HEK293T (cell line): ENCODE data around the gene RER1.

Experiments used
- CTCF ChIA-PET: fragments of 350-600 bp; formaldehyde crosslinking; extraction: SDS; loops from one replicate; lab custom pipeline; 2021; ENCODE audit warnings: antibody characterized with exemption, inconsistent platforms; lab: Yijun Ruan, JAX
- POLR2A ChIA-PET: fragments of 350-600 bp; formaldehyde crosslinking; extraction: SDS; loops from one replicate; lab custom pipeline; 2020; ENCODE audit warnings: antibody characterized with exemption, inconsistent platforms; lab: Yijun Ruan, JAX
- DNase-seq: peaks from one replicate; pipeline ENCODE4 v3.0.0; 2012; ENCODE audit warnings: mixed read lengths; ENCODE audit errors: extremely low spot score
- ARNT ChIP-seq: fragments of 450-650 bp; IDR thresholded peaks from 2 replicates; pipeline ENCODE4 v1.6.1; 2017; ENCODE audit warnings: mild to moderate bottlenecking
- BHLHE40 ChIP-seq: fragments of 450-650 bp; IDR thresholded peaks from 2 replicates; pipeline ENCODE4 v1.6.1; 2016; ENCODE audit warnings: mild to moderate bottlenecking, moderate library complexity, borderline replicate concordance
- CTBP1 ChIP-seq: fragments of 450-650 bp; IDR thresholded peaks from 2 replicates; pipeline ENCODE4 v1.6.1; 2016; ENCODE audit warnings: borderline replicate concordance
- ELF4 ChIP-seq: fragments of 450-650 bp; IDR thresholded peaks from 2 replicates; pipeline ENCODE4 v1.6.1; 2017; ENCODE audit warnings: antibody characterized with exemption
- FOXA1 ChIP-seq: fragments of 450-650 bp; IDR thresholded peaks from 2 replicates; pipeline ENCODE4 v1.6.1; 2016; ENCODE audit warnings: mild to moderate bottlenecking
- FOXK2 ChIP-seq: fragments of 450-650 bp; IDR thresholded peaks from 2 replicates; pipeline ENCODE4 v1.6.1; 2016; ENCODE audit warnings: mild to moderate bottlenecking
- FOXM1 ChIP-seq: fragments of 450-650 bp; IDR thresholded peaks from 2 replicates; pipeline ENCODE4 v1.6.1; 2017; ENCODE audit warnings: mild to moderate bottlenecking, borderline replicate concordance
- HDGF ChIP-seq: fragments of 450-650 bp; IDR thresholded peaks from 2 replicates; pipeline ENCODE4 v1.6.1; 2017; ENCODE audit warnings: antibody characterized with exemption, borderline replicate concordance
- L3MBTL2 ChIP-seq: fragments of 450-650 bp; conservative IDR thresholded peaks from 2 replicates; pipeline ENCODE4 v1.6.1; 2016; ENCODE audit warnings: mild to moderate bottlenecking
- LEF1 ChIP-seq: fragments of 450-650 bp; IDR thresholded peaks from 2 replicates; pipeline ENCODE4 v1.6.1; 2017; ENCODE audit warnings: mild to moderate bottlenecking, borderline replicate concordance
- NFRKB ChIP-seq: fragments of 450-650 bp; IDR thresholded peaks from 2 replicates; pipeline ENCODE4 v1.6.1; 2016; ENCODE audit warnings: mild to moderate bottlenecking, moderate library complexity
- SP1 ChIP-seq: fragments of 450-650 bp; IDR thresholded peaks from 2 replicates; pipeline ENCODE4 v1.6.1; 2017
- SUZ12 ChIP-seq: fragments of 450-650 bp; IDR thresholded peaks from 2 replicates; pipeline ENCODE4 v1.6.1; 2016; ENCODE audit warnings: mild to moderate bottlenecking
- TARDBP ChIP-seq: fragments of 450-650 bp; IDR thresholded peaks from 2 replicates; pipeline ENCODE4 v1.6.1; 2016
- ZNF384 ChIP-seq: fragments of 450-650 bp; IDR thresholded peaks from 2 replicates; pipeline ENCODE4 v1.6.1; 2016
- TF ChIP-seq, protein P1 (sequence below): fragments of 450-650 bp; IDR thresholded peaks from 2 replicates; pipeline ENCODE4 v1.6.1; 2016

The RER1 gene

DNA sequence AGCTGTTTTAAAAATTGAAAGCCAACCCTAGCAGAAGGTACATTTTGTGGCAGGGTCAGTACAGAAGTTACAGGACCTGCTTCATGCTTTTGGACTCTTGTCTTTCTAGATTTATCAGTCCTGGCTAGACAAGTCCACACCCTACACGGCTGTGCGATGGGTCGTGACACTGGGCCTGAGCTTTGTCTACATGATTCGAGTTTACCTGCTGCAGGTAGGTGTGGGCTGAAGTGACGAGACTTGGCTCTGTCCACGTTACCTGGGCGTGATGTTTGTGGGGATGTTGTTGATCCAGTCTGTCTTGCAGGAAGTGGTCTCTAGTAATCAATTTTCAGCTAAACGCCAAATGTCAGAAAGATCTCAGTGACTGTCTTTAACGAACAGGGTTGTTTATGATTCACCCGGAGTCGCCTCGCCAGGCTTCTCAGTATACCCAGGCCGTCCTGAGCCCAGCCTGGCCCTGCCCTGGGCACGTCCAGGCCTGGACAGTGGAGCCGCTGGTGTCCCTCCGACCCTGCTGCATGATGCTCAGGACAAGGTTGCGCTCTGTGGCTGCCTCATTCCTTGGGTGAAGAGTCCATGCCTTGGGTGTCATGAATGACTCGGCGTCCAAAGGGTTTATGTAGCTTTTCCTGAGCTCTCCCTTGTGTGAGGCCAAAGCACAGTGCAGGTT is 5.5 kb downstream of the RER1 start:
- CTCF ChIA-PET, result no interaction called here
- TF ChIP-seq L3MBTL2, result no peak
- TF ChIP-seq SUZ12, result no peak
- POLR2A ChIA-PET, result no interaction called here
- DNase-seq, result no peak

DNA sequence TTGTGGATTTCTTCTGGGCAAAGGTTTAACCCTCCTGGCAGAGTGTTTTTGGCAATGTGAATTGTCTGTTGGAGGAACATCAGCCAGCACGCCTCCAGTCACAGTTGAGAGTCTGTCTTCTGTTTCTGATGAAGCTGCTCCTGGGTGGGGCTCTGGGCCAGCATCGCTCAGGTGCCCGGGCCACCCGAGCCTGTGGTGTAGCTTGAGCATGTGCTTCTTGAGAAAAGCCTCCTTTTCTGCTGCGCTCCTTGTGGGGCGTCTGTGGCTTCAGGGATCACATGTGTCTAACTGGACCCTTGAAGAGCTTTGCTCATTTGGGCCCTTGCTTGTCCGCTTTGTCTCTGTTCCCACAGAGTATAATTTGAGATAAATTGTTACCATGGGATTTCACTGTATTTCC is 7.2 kb downstream of the RER1 start:
- CTCF ChIA-PET, result no interaction called here
- POLR2A ChIA-PET, result interaction anchor here (1.7 kb wide), 1 partner anchor 10 kb away, joined by 5 read pairs; no protein-coding TSS in a partner anchor
- no peak for TF ChIP-seq CTBP1
- TF ChIP-seq FOXK2, result no peak
- TF ChIP-seq TARDBP, result no peak
- no peak for TF ChIP-seq ZNF384
- TF ChIP-seq LEF1, result no peak
- no peak for TF ChIP-seq SUZ12
- no peak for TF ChIP-seq SP1
- no peak for TF ChIP-seq BHLHE40
- no peak for TF ChIP-seq HDGF
- TF ChIP-seq FOXA1, result no peak
- no peak for TF ChIP-seq L3MBTL2
- TF ChIP-seq ELF4, result no peak
- no peak for TF ChIP-seq FOXM1
- no peak for TF ChIP-seq ARNT
- TF ChIP-seq NFRKB, result no peak
- TF ChIP-seq, protein P1, sequence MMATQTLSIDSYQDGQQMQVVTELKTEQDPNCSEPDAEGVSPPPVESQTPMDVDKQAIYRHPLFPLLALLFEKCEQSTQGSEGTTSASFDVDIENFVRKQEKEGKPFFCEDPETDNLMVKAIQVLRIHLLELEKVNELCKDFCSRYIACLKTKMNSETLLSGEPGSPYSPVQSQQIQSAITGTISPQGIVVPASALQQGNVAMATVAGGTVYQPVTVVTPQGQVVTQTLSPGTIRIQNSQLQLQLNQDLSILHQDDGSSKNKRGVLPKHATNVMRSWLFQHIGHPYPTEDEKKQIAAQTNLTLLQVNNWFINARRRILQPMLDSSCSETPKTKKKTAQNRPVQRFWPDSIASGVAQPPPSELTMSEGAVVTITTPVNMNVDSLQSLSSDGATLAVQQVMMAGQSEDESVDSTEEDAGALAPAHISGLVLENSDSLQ, result no peak
- no peak for DNase-seq

- ChIA-PET CTCF (no interaction called here), POLR2A (interaction anchor here (1.7 kb wide), 1 partner anchor 9 kb away, joined by 5 read pairs; no protein-coding TSS in a partner anchor)
- DNase-seq, result no peak
- TF ChIP-seq CTBP1, result no peak
- no peak for TF ChIP-seq ZNF384
- TF ChIP-seq SUZ12, result no peak
- no peak for TF ChIP-seq LEF1
- TF ChIP-seq BHLHE40, result no peak
- no peak for TF ChIP-seq ELF4
- TF ChIP-seq TARDBP, result no peak
These were observed 8.4 kb downstream of the RER1 start for GRCh38 chr1:2399890-2400575.

DNA sequence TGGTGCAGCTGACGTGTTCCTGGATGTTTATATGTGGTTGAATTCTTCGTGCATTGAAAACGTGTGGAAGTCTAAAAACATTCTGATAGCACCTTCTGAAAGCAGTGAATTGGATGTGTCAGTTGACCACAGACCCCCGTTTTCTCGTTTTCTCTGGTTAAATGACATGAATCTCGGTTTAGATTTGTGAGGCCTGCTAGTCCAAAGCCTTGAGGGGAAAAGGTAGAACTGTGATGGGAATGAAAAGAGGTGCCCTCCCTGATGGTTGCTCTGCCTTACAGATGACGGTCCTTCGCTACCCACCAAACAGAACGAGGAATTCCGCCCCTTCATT is 8.9 kb downstream of the RER1 start:
- DNase-seq, result no peak
- CTCF ChIA-PET, result no interaction called here
- POLR2A ChIA-PET, result no interaction called here
- TF ChIP-seq ARNT (no peak), L3MBTL2 (no peak), FOXK2 (no peak), SP1 (no peak), FOXA1 (no peak)
- TF ChIP-seq, protein P1, result no peak

GRCh38 chr1:2400950-2401649 is 9.5 kb downstream of the RER1 start:
- TF ChIP-seq LEF1 (no peak), L3MBTL2 (no peak), CTBP1 (no peak), FOXM1 (no peak), ZNF384 (no peak), HDGF (no peak), FOXA1 (no peak)
- TF ChIP-seq, protein P1, result no peak
- no peak for DNase-seq
- CTCF ChIA-PET, result no interaction called here
- POLR2A ChIA-PET, result interaction anchor here (1.4 kb wide), 1 partner anchor 10 kb away, joined by 4 read pairs; the partner anchor contains the start of genes MORN1 and RER1

GRCh38 chr1:2402420-2402819 is 10.8 kb downstream of the RER1 start:
- TF ChIP-seq HDGF, result no peak
- ChIA-PET CTCF (no interaction called here), POLR2A (interaction anchor here (1.4 kb wide), 1 partner anchor 11 kb away, joined by 4 read pairs; the partner anchor contains the start of genes MORN1 and RER1)
- DNase-seq, result no peak

DNA sequence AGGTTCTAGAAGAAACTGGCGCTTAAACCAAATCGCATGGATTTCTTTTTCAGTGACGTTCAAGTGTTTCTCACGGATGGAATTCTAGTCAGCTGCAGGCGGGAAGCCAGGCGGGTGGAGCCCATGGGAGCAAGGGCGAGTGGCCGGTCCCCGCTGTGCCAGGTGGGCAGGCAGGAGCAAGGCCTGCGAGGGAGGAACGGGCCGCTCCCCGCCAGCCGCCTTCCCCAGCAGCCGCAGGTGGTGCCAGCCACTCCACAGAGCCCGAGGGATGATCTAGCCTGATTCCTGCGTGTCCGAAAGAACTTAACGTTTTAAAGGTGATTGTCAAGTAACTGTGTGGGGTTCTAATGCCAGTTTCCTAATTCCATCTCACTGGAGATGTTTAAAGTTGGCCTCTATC is 11.6 kb downstream of the RER1 start:
- CTCF ChIA-PET, result no interaction called here

More for the DNA sequence above, 11.6 kb downstream of the RER1 start:
- no peak for DNase-seq
- POLR2A ChIA-PET, result interaction anchor here (1.2 kb wide), 1 partner anchor 12 kb away, joined by 4 read pairs; the partner anchor contains the start of genes MORN1 and RER1
- no peak for TF ChIP-seq FOXM1
- TF ChIP-seq LEF1, result no peak
- TF ChIP-seq ARNT, result no peak
- TF ChIP-seq ELF4, result no peak
- TF ChIP-seq FOXK2, result no peak
- TF ChIP-seq SUZ12, result no peak
- no peak for TF ChIP-seq CTBP1
- TF ChIP-seq, protein P1, result no peak
- no peak for TF ChIP-seq L3MBTL2
- TF ChIP-seq SP1, result no peak
- TF ChIP-seq FOXA1, result no peak
- TF ChIP-seq BHLHE40, result no peak
- no peak for TF ChIP-seq TARDBP
- TF ChIP-seq NFRKB, result no peak
- no peak for TF ChIP-seq HDGF
- no peak for TF ChIP-seq ZNF384
